Karpas-422 (cell line): ENCODE measurements around the gene P4HA3. TPM values are rescaled to one million over a fixed set of nuclear protein-coding genes. Genes with fewer than 3 reads are reported as not detected.

Source experiments
- DNase-seq: peaks from one replicate; pipeline ENCODE4 v3.0.0-alpha.2; 2015
- H2AFZ ChIP-seq: fragments of 200-600 bp; sonication (generic); 2 replicates; pipeline ENCODE4 v1.6.1; 2014; ENCODE audit warnings: antibody characterized with exemption, low read length, mixed read lengths
- H3K27ac ChIP-seq: fragments of 200-600 bp; sonication (generic); 2 replicates; pipeline ENCODE4 v1.5.1; 2014; ENCODE audit warnings: mild to moderate bottlenecking, low read length, moderate library complexity
- H3K27me3 ChIP-seq: fragments of 200-600 bp; sonication (generic); 2 replicates; pipeline ENCODE4 v1.6.1; 2014; ENCODE audit warnings: low read length, mixed read lengths
- H3K36me3 ChIP-seq: fragments of 200-600 bp; sonication (generic); 2 replicates; pipeline ENCODE4 v1.6.1; 2014; ENCODE audit warnings: low read length, mixed read lengths; ENCODE audit not compliant: insufficient read depth
- H3K4me1 ChIP-seq: fragments of 200-600 bp; sonication (generic); 2 replicates; pipeline ENCODE4 v1.6.1; 2014; ENCODE audit warnings: mild to moderate bottlenecking, low read length, mixed read lengths
- H3K4me2 ChIP-seq: fragments of 200-600 bp; sonication (generic); 2 replicates; pipeline ENCODE4 v1.6.1; 2014; ENCODE audit warnings: low read length, low read depth, mild to moderate bottlenecking; ENCODE audit not compliant: poor library complexity, severe bottlenecking
- H3K4me3 ChIP-seq: fragments of 200-600 bp; sonication (generic); 2 replicates; pipeline ENCODE4 v1.5.1; 2014; ENCODE audit warnings: mild to moderate bottlenecking, antibody characterized with exemption, low read length, mixed read lengths
- H3K79me2 ChIP-seq: fragments of 200-600 bp; sonication (generic); 2 replicates; pipeline ENCODE4 v1.6.1; 2014; ENCODE audit warnings: mild to moderate bottlenecking, low read length, mixed read lengths
- H3K9ac ChIP-seq: fragments of 200-600 bp; sonication (generic); 2 replicates; pipeline ENCODE4 v1.6.0; 2014; ENCODE audit warnings: low read length
- H3K9me2 ChIP-seq: fragments of 200-600 bp; sonication (generic), shearing (Covaris generic); replicated peaks from 2 replicates; pipeline ENCODE4 v1.6.0; 2014; ENCODE audit warnings: mild to moderate bottlenecking, low read length, moderate library complexity; ENCODE audit not compliant: insufficient read depth
- H3K9me3 ChIP-seq: fragments of 300-700, 200-600 bp; sonication (generic); 2 replicates; pipeline ENCODE4 v1.6.1; 2014; ENCODE audit warnings: low read length, mixed read lengths
- H4K20me1 ChIP-seq: fragments of 200-600 bp; sonication (generic); 2 replicates; pipeline ENCODE4 v1.6.1; 2014; ENCODE audit warnings: mild to moderate bottlenecking, antibody characterized with exemption, low read length, low read depth; ENCODE audit not compliant: insufficient read depth
- total RNA-seq: library from RNA; depleted of rRNA; stranded (reverse); fragments of >200 nt; shearing (Covaris generic); gene quantifications from 2 replicates; pipeline ENCODE4 v1.2.3, GENCODE V29; 2014; ENCODE audit warnings: low replicate concordance

The P4HA3 gene
- total RNA-seq, 1 experiment from 2014 or later, result not detected

DNA sequence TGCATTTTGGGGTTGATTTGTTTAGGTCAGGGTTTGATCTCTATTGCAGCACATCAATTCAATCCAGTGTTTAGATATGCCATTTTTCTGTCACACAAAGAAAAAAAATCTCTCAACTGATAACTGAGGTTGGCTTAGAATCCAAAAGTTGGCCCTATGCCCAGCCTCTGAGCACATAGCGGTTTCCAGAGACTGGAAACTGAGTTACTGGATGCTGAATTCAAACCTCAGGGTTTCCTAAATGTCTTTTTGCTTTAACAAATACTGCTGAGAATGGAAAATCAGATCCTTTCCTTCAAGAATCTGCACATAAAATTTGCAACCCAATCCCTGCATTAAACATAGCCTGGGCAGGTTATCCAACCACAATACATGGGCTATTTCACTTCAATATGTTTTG lies 4.0 kb downstream of the P4HA3 start:
- no peaks in the 10 kb centered on the region for H3K4me1 ChIP-seq
- no peaks in the 10 kb centered on the region for H4K20me1 ChIP-seq
- no peaks in the 10 kb centered on the region for H3K79me2 ChIP-seq
- H2AFZ ChIP-seq, result no peak overlapping the region
- no peaks in the 10 kb centered on the region for H3K27me3 ChIP-seq
- no peak for DNase-seq
- H3K9me2 ChIP-seq, result no peaks in the 10 kb centered on the region
- no peak overlapping the region for H3K4me3 ChIP-seq
- H3K27ac ChIP-seq, result no peak overlapping the region
- H3K9me3 ChIP-seq, result no peaks in the 10 kb centered on the region
- no peak overlapping the region for H3K9ac ChIP-seq
- H3K4me2 ChIP-seq, result no peak overlapping the region
- H3K36me3 ChIP-seq, result no peaks in the 10 kb centered on the region

DNA sequence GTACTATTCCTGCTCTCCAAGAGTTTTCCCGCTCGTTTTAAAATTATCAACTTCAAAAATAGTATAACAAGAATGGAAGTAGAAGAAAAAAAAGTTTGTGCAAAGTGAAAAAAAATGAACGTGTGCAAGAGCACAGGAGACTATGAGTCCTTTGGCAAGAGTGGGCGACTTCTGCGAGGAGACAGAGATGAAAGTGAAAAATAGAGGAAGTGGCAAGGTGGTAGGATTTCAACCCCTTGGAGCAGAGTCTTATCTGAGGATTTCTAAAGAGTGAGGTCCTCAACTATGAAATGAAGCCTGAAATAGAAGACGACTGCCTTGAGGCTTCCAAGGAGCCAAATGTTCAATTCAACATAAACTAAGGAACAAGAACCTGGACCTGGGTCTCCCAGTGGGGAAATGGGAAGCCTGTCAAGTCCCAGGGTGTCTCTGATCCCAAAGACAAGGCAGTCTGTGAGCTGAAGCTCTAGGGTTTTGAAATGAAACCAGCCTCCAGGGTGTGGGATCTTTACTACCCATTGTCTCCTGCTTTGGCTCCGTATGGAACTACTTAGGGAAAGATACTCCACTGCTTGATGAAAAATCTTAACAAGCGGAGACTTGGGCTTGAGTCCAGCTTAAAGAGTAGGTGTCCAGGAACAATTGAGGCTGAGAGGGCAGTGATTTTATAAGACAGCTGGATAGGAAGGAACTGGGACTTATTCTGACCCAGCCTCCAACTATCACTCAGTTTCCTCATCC lies 4.8 kb downstream of the P4HA3 start:
- Histone ChIP-seq H3K4me2 (no peak overlapping the region), H3K4me1 (no peaks in the 10 kb centered on the region), H2AFZ (no peak overlapping the region), H3K27me3 (no peaks in the 10 kb centered on the region), H3K27ac (no peak overlapping the region), H3K79me2 (no peaks in the 10 kb centered on the region), H4K20me1 (no peaks in the 10 kb centered on the region), H3K4me3 (no peak overlapping the region), H3K9me3 (no peaks in the 10 kb centered on the region), H3K36me3 (no peaks in the 10 kb centered on the region), H3K9ac (no peak overlapping the region), H3K9me2 (no peaks in the 10 kb centered on the region)
- no peak for DNase-seq

DNA sequence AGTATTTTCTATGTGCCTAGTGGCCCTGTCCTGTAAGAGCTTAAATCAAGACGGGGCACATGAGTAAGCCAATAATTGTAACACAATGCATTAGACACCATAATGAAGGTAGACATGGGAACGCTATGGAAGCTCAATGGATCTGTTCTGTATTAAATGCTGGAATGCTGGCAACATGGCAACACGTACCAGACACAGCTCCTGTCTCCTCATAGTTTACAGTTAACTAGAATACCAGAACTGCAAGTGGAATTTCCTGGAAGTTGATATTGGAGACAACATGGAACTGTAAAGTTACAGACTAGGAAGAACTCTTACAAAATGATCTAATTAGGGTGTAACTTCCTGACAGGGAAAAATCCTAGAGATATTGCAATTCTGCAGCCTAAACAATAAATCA lies 12.4 kb downstream of the P4HA3 start:
- Histone ChIP-seq H3K4me1 (no peaks in the 10 kb centered on the region), H3K4me2 (no peak overlapping the region), H2AFZ (no peak overlapping the region), H3K9ac (no peak overlapping the region), H3K36me3 (no peaks in the 10 kb centered on the region), H3K27me3 (no peaks in the 10 kb centered on the region), H4K20me1 (no peaks in the 10 kb centered on the region), H3K79me2 (no peaks in the 10 kb centered on the region), H3K9me3 (no peaks in the 10 kb centered on the region), H3K27ac (no peak overlapping the region), H3K4me3 (no peak overlapping the region), H3K9me2 (no peaks in the 10 kb centered on the region)
- no peak for DNase-seq

DNA sequence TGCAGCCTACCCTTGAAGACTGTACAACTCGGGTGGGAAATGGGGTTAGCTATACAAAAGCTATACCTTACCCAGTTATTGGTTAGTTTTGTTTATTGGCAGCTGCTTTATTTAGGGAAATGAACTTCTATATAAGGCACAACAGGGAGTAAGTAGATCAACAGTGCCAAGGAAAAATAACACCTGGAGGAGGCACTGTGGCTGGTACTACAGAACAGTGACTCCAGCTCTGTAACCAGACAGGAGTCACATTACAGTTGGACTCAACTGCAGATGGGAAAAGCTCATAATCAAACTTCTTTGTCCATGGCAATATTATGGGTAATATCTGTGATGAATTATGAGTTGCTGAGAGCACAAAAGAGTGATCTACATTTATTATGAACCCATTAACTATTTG lies 14.0 kb downstream of the P4HA3 start:
- no peaks in the 10 kb centered on the region for H3K9me3 ChIP-seq
- no peak overlapping the region for H3K4me3 ChIP-seq
- H3K36me3 ChIP-seq, result no peaks in the 10 kb centered on the region
- H3K27ac ChIP-seq, result no peak overlapping the region
- H3K4me1 ChIP-seq, result no peaks in the 10 kb centered on the region
- no peaks in the 10 kb centered on the region for H3K79me2 ChIP-seq
- no peaks in the 10 kb centered on the region for H4K20me1 ChIP-seq
- no peak overlapping the region for H2AFZ ChIP-seq
- DNase-seq, result no peak
- H3K27me3 ChIP-seq, result no peaks in the 10 kb centered on the region
- no peak overlapping the region for H3K9ac ChIP-seq
- H3K9me2 ChIP-seq, result no peaks in the 10 kb centered on the region
- H3K4me2 ChIP-seq, result no peak overlapping the region

DNA sequence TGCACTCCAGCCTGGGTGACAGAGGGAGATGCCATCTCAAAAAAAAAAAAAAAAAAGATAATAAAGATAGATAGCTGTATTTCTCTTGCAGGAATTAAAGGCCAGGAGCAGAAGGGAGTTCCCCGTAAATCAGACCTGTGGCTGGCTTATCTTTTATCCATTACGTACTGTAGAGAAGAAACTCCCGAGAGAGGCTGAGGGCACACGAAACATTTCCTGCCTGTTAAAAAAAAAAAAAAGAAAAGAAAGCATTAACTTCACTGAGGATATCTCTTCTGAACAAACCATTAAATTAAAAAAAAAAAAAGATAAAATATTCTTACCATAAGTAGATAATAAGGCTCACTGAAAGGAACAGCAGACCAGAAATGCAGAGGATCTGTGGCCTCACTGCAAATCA lies 22.5 kb downstream of the P4HA3 start:
- H3K79me2 ChIP-seq, result no peaks in the 10 kb centered on the region
- H3K4me2 ChIP-seq, result no peak overlapping the region
- H3K9me3 ChIP-seq, result no peaks in the 10 kb centered on the region
- H3K36me3 ChIP-seq, result no peaks in the 10 kb centered on the region
- no peaks in the 10 kb centered on the region for H4K20me1 ChIP-seq
- no peak overlapping the region for H3K4me3 ChIP-seq
- no peak for DNase-seq
- H3K27me3 ChIP-seq, result no peaks in the 10 kb centered on the region
- no peak overlapping the region for H2AFZ ChIP-seq
- no peak overlapping the region for H3K27ac ChIP-seq
- no peaks in the 10 kb centered on the region for H3K9me2 ChIP-seq
- no peaks in the 10 kb centered on the region for H3K4me1 ChIP-seq
- no peak overlapping the region for H3K9ac ChIP-seq

DNA sequence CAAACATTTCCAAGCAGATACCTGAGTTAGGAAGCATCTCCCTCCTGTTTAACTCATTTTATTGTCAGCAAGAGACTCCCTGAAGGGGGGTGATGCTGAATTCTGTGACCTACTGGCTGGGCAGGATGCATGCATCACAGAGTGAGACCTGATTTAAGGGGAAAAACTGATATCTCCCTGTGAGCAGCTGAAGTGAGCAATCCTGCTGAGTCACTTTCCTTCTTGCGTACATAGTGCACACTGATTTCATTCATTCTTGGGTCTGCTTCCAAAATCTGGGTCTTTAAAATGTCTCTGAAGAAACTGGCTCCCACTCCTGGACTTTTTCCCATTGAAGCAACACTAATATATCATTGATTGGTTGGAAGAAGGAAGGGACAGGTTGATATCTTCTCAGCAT lies 23.3 kb downstream of the P4HA3 start:
- Histone ChIP-seq H3K27me3 (no peaks in the 10 kb centered on the region), H3K4me3 (no peak overlapping the region), H4K20me1 (no peaks in the 10 kb centered on the region), H3K79me2 (no peaks in the 10 kb centered on the region), H3K9ac (no peak overlapping the region), H2AFZ (no peak overlapping the region), H3K27ac (no peak overlapping the region), H3K9me3 (no peaks in the 10 kb centered on the region), H3K9me2 (no peaks in the 10 kb centered on the region), H3K4me1 (no peaks in the 10 kb centered on the region), H3K36me3 (no peaks in the 10 kb centered on the region), H3K4me2 (no peak overlapping the region)
- DNase-seq, result no peak

DNA sequence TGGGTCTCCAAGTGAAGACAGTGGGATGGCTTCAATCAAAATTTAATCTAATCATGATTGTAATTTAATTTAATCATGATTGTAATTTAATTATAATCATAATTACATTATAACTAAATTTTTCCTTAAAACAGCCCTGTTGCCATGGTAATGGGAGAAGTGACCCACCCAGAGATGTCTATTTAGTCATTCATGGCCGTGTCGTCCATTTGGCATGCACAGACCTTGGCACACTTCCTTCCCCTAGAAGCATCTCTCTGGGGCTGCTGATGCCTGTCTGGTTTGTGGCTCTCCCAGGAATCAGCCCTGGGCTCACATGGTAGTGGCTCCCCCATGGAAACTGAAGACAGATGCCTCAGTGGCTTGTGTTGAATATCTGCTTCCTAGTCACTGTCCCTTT lies 27.0 kb downstream of the P4HA3 start:
- no peak overlapping the region for H3K9ac ChIP-seq
- no peaks in the 10 kb centered on the region for H3K9me3 ChIP-seq
- no peaks in the 10 kb centered on the region for H3K4me1 ChIP-seq
- no peaks in the 10 kb centered on the region for H3K9me2 ChIP-seq
- no peak overlapping the region for H3K4me3 ChIP-seq
- H4K20me1 ChIP-seq, result no peaks in the 10 kb centered on the region
- no peak for DNase-seq
- no peak overlapping the region for H2AFZ ChIP-seq
- H3K36me3 ChIP-seq, result no peaks in the 10 kb centered on the region
- no peak overlapping the region for H3K27ac ChIP-seq
- no peaks in the 10 kb centered on the region for H3K27me3 ChIP-seq
- no peaks in the 10 kb centered on the region for H3K79me2 ChIP-seq
- no peak overlapping the region for H3K4me2 ChIP-seq

DNA sequence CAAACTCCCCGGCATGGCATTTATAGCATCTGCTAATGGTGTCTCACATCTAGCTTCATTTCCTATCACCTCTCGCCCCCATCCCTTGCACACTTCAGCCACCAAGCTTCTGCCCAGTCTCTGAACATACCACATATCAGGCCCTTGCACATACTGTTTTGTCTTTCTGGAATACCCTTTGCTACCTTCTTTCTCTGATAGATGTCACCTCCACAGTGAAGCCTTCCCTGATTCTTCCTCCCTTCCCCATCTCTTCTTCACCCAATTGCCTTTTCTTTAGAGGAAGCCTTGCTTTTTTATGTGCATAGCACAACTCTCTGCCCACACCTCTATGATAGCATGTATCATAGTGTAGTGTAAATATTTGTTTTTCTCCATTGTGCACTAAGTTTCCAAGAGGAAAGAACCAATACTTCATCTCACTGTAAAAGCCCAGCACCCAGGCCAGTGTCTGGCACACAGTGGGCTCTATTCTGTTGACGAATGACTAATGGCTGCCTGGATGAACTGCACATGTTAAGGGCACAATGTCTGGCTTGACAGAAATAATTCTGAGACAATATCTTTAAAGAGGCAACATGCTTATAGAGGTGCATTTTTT lies 27.8 kb downstream of the P4HA3 start:
- Histone ChIP-seq H2AFZ (no peak overlapping the region), H3K27ac (no peak overlapping the region), H3K79me2 (no peaks in the 10 kb centered on the region), H3K9ac (no peak overlapping the region), H3K4me3 (no peak overlapping the region), H3K4me2 (no peak overlapping the region), H3K9me2 (no peaks in the 10 kb centered on the region), H4K20me1 (no peaks in the 10 kb centered on the region), H3K27me3 (no peaks in the 10 kb centered on the region), H3K4me1 (no peaks in the 10 kb centered on the region), H3K9me3 (no peaks in the 10 kb centered on the region), H3K36me3 (no peaks in the 10 kb centered on the region)
- DNase-seq, result no peak
